Thyroid gland (tissue), 4 donors: ENCODE data around the gene ZNF10.

ENCODE experiments used
- POLR2A ChIP-seq, 2 donors: fragments of 450-650 bp; IDR thresholded peaks; one replicate each; pipeline ENCODE4 v1.6.1; 2017; ENCODE audit warnings: antibody characterized with exemption in 2 of 2, mild to moderate bottlenecking in 2 of 2, moderate library complexity in 1 of 2
- TF ChIP-seq, protein P1 (sequence below), 6 experiments: fragments of 200-600 bp in 3 of 6; fragments of 450-650 bp in 3 of 6; sonication (generic) in 3 of 6; IDR thresholded peaks; one replicate each; pipeline ENCODE4 v1.5.1; 2016 to 2019; ENCODE audit warnings: antibody characterized with exemption in 6 of 6, mild to moderate bottlenecking in 2 of 6, inconsistent platforms in 1 of 6, moderate library complexity in 1 of 6

DNA sequence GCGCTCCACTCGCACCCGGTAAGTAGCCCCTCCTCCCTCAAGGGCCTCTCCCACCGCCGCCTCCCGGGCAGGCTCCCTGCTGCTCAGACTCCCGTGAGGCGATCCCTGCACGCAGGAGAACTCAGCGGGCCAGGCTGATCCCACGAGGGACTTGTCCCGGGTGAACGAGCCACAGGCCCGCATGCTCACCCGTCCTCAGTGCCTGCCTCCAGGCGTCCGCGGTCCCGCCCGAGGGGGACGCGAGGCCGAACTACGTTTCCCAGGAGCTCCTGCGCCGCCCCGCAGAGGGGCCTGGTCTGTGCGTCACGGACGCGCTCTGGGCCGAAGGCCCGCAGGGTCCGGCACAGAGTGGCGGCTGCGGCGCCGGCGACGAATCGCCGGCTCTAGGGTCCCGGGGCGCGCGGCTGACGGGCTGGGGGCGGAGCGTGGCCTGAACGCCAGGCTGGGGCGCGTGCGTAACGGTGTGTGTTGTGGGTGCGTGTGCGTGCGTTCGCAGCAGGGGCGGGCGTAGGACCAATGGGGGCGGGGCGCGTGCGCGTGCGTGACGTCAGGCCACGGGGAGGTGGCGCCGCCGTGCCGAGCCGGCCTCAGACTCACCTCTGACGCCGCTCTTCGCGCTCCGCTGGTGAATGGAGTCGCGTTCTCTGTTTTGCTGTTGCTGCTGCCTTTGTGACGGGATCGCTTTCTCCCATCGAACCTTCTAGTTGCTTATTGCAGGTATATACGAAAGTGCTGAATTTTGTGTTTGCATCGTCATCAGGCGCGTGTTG is at the start of gene ZNF10, which contains the start of gene ZNF891:
- TF ChIP-seq, protein P1, sequence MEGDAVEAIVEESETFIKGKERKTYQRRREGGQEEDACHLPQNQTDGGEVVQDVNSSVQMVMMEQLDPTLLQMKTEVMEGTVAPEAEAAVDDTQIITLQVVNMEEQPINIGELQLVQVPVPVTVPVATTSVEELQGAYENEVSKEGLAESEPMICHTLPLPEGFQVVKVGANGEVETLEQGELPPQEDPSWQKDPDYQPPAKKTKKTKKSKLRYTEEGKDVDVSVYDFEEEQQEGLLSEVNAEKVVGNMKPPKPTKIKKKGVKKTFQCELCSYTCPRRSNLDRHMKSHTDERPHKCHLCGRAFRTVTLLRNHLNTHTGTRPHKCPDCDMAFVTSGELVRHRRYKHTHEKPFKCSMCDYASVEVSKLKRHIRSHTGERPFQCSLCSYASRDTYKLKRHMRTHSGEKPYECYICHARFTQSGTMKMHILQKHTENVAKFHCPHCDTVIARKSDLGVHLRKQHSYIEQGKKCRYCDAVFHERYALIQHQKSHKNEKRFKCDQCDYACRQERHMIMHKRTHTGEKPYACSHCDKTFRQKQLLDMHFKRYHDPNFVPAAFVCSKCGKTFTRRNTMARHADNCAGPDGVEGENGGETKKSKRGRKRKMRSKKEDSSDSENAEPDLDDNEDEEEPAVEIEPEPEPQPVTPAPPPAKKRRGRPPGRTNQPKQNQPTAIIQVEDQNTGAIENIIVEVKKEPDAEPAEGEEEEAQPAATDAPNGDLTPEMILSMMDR (IDR thresholded peaks at IDR 0.05): peak in 1 of 6 experiments; percentile 6
- peak in 1 of 2 donors; percentile 95 for TF ChIP-seq POLR2A (IDR thresholded peaks at IDR 0.05)
